ENCODE results near the gene CLIP3.
A peak's percentile ranks its signal among the peaks of the same experiment; 100 is the strongest.
"Not testable (repeated sequence)": the region's sequence is repeated elsewhere in the genome, so short reads cannot be mapped to it uniquely, and the experiment has no call there.

The CLIP3 gene

GRCh38 chr19:36046443-36047050, 13.9 kb upstream of the CLIP3 start:
- DNase-seq (ENCODE audit: low spot score), result no peak

DNA sequence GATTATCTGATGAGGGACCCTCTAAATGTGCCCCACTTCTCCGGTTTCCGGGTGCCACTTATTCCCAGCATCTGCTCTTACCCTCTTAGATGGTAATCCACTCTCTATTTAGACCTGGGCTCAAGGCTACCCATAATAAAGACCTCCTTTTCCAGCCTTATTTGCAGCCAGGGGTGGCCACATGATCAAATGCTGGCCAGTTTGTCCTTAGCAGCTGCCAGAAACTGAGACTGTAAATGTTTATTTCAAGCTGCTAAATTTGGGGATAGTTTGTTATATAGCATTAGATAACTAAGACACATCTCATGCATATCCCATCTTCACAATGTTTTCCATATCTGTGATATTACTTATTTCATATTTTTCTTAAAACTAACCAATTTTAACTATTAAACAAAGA, 11.3 kb upstream of the CLIP3 start:
- no peak for DNase-seq (ENCODE audit: low spot score)

DNA sequence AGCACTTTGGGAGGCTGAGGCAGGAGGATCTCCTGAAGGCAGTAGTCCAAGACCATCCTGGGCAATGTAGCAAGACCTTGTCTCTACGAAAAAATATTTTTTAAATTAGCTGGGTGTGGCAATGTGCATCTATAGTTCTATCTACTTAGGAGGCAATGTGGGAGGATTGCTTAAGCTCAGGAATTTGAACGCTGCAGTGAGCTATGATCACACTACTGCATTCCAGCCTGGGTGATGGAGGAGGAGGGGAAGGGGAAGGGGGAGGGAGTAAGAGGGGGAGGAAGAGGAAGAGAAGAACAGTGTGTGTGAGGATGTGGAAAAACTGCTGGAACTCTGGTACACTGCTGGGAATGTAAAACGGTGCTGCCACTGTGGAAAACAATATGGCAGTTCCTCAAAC, 9.2 kb upstream of the CLIP3 start:
- no peak for DNase-seq (ENCODE audit: low spot score)

GRCh38 chr19:36041092-36041491, 8.4 kb upstream of the CLIP3 start:
- DNase-seq (ENCODE audit: low spot score), result not testable (repeated sequence)

DNA sequence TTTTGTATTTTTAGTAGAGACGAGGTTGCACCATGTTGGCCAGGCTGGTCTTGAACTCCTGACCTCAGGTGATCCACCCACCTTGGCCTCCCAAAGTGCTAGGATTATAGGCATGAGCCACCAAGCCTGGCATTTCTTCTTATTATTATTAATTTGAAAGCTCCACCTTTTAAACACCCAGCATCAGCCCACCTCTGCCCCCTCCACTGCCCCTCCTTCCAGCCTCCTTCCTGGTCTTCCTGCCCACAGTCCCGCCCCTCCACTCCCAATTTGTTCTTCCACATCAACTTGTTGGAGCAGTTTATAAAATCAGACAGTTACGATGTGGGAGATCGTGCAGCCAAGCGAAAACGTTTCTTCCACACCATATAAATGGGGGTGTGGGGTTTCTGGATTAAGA, 7.8 kb upstream of the CLIP3 start:
- no peak for DNase-seq (ENCODE audit: low spot score)

GRCh38 chr19:36031308-36031707, 1.4 kb downstream of the CLIP3 start:
- no peak for DNase-seq (ENCODE audit: low spot score)

GRCh38 chr19:36030264-36031148, 2.2 kb downstream of the CLIP3 start:
- DNase-seq (ENCODE audit: low spot score), result no peak

DNA sequence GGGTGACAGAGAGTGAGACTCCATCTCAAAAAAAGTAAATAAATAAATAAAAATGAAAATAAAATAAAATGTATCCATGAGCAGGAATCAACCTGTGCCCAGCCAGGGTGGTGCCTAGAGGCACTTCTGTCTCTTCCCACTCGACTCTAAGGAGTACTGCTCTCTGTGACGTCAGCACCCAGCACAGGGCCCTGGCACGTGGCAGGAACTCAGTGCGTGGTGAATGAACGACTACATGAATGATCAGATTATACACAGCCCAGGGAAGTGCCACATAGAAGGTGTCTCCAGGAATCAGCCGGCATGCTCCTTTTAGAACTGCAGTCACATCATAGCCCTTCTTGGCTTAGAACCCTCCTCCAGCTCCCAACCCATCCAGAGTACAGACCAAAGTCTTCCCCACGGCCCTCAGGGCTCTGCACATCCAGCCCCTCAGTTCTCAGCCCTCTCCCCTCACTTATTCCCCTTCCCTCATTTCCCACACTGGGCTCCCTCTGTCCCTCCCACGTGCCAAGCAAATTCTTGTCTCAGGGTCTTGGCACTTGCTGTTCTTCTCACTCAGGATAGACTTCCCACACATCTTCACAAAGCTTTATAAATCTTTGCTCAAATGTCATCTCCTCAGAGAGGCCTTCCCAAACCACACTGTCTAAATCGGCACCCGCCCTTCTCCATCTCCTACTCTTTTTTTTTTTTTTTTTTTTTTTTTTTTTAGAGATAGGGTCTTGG, 4.2 kb downstream of the CLIP3 start:
- DNase-seq (ENCODE audit: low spot score), result no peak

DNA sequence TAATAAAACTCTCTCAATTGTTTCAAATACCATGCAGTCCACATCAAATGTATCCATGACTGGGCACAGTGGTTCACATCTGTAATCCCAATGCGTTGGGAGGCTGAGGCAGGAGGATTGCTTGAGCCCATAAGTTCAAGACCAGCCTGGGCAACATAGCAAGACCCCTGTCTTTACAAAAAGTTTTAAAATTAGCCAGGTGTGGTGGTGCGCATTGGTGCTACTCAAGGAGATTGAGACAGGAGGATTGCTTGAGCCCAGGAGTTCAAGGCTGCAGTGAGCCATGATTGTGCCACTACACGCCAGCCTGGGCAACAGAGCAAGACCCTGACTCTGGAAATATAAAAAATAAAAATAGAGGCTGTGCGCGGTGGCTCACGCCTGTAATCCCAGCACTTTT, 5.0 kb downstream of the CLIP3 start:
- DNase-seq (ENCODE audit: low spot score), result no peak

GRCh38 chr19:36026091-36026876, 6.4 kb downstream of the CLIP3 start:
- no peak for DNase-seq (ENCODE audit: low spot score)

- no peak for DNase-seq (ENCODE audit: low spot score)
These were observed 7.1 kb downstream of the CLIP3 start for GRCh38 chr19:36025541-36025940.

- no peak for DNase-seq (ENCODE audit: low spot score)
These were observed 9.2 kb downstream of the CLIP3 start for GRCh38 chr19:36023432-36023831.

DNA sequence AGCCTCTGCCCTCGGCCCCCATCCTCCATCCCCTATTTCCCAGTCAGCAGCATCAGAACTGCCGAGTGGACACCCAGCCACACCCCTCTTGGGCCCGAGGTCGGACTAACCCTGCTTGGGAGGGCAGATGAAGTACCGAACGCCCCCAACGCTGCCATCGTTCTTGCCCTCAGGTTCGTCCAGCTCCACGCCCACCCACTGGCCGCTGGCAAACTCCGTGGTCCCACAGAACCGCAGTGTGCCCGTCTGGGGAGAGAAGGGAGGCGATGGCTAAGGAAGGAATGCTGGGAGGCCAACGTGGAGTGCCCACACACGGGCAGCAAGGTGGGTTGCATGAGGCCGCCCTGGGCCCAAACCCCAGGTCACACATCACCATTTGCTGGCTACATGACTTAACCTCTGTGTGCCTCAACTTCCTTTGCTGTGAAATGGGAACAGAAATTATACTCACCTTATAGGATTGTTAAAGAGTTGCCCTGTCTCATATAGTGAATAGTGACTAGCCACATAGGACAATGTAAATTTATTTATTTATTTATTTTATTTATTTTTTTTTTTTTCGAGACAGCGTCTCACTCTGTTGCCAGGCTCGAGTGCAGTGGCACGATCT, 13.5 kb downstream of the CLIP3 start:
- no peak for DNase-seq (ENCODE audit: low spot score)

GRCh38 chr19:36014012-36014924, 18.4 kb downstream of the CLIP3 start, which contains the start of gene ALKBH6:
Gene ALKBH6 (minus strand): TSS chr19:36014213. CDS start chr19:36013397, 816 bp downstream.
- DNase-seq (ENCODE audit: low spot score), result peak; percentile 99

- no peak for DNase-seq (ENCODE audit: low spot score)
These were observed 19.2 kb downstream of the CLIP3 start for GRCh38 chr19:36013280-36014011.

DNA sequence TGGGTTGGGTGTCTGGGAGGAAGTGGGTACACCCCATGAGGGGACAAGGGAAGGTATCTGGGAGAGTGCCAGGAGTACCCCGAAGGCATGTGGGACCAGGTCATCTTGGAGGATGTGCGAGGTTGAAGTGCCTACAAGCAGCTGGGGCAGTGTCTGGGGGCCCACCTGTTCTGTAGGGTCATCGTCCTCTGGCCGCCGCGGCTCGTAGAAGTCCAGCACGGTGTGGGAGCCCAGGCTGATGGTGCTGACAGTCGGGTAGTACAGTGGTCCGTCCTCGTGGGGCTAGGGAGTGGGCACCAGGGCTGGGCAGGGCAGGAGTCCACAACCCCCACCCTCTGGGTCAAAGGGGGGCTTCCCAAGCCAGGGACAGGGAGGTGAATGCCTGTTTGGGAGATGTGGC, 22.3 kb downstream of the CLIP3 start:
- DNase-seq (ENCODE audit: low spot score), result no peak

DNA sequence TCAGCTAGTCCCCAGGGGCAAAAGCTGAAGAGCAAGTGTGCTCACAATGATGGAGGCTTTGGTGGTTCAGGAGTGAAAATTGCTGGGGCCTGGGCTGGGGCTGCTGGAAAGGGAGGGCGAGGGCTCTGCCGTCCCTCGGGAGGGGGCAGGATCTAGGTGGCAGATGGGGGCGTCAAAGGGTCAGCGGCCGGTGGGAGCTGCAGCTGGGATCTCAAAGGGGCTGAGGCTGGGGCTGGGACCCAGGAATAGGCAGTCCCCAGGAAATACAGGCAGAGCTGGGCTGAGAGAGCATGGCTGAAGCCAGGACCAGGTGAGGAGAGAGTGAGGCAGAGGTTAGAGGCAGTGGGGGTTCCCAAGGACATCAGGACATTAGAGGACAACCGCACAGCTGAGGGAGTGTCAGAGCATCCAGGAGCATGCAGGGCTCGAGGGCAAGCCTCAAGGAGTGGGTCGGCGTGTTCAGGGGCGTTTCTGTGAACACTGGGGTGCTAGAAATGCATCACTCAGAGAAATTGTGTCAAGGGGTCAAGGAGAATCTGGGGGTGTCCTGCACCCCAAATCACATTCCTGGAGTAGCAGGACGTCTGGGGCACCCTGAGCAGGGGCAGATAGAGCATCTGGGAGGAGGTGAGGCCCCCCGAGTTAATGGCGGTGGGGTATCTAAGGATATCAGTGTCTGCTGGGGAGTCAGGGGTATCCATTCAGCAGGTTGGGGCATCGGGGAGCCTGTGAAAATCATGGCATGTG, 22.9 kb downstream of the CLIP3 start:
- no peak for DNase-seq (ENCODE audit: low spot score)

DNA sequence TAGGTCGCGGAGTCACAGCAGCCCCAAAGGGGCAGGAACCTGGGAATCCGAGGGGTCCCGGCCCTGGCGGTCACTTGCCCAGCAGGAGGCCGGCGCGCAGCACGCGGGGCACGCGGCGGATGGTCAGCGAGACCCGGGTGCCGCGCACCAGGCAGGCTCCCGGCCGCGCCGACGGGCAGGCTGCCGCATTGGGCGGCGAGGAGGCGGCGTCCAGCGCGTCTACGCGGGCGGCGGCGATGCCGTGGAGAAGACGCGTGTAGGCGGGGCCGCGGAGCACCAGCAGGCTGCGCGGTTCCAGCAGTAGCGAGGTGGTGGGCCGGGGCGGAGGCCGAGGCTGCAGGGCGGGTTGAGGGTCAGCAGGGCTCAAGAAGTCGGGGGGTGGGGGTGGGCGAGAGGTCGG, 23.5 kb downstream of the CLIP3 start:
- DNase-seq (ENCODE audit: low spot score), result no peak

- DNase-seq (ENCODE audit: low spot score), result no peak
These were observed 24.2 kb downstream of the CLIP3 start, which contains the start of gene SYNE4 for GRCh38 chr19:36008336-36008978. Gene SYNE4 (minus strand): TSS chr19:36008813. CDS start chr19:36008681, 132 bp downstream.
